Mammary epithelial cell (primary cell): ENCODE data around the gene SWSAP1.

Experiments
- EZH2 ChIP-seq: IDR thresholded peaks from 2 replicates; pipeline ENCODE4 v1.6.1; 2012; ENCODE audit warnings: low read length, inconsistent platforms, borderline replicate concordance
- TF ChIP-seq, protein P1 (sequence below), 2 donors: IDR thresholded peaks in 1 of 2; conservative IDR thresholded peaks in 1 of 2; 2 replicates each; pipeline ENCODE4 v1.5.1; 2011 to 2012; ENCODE audit warnings: inconsistent platforms in 2 of 2, low read length in 2 of 2, mild to moderate bottlenecking in 2 of 2, control low read depth in 1 of 2, low read depth in 1 of 2; ENCODE audit not compliant: insufficient read depth in 1 of 2; ENCODE audit errors: extremely low read depth in 1 of 2

DNA sequence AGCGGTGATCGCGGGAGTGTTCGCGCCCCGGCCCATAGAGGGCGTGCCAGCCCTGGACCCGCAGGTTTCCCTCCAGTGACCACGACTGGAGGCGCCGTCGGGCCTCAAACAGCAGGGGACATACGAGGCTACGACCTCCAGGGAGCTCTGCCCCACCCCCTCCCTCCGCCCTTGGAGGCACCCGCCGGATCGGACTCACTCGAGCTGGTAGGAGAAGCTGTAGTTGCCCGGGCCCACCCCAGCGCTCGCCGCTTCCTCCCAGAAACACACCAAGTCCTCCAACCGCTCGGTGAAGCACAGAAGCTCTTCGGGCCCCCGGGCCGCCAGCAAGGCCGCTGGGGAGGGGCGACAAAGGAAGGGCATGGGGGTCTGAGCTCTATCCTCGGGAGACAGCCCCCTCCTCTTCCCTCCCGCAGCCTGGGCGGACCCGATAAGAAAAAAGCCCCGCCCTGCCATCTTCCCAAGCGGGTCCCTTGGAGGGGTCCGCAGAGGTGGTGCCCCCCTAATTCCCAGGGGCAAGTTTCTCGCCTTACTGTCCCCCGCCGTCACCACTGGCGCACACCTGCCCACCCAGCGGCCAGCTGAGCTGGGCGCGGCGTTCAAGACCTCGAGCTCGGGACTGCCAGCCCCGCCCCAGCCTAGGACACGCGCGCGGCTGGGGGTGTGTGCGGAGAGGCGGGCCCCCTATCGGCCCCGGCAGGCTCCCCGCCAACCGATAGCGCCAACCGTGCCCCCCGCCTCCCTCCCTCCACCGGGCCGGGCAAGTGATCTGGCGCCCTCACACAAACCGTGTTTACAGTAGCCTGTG is 8.6 kb downstream of the SWSAP1 start:
- TF ChIP-seq, protein P1, sequence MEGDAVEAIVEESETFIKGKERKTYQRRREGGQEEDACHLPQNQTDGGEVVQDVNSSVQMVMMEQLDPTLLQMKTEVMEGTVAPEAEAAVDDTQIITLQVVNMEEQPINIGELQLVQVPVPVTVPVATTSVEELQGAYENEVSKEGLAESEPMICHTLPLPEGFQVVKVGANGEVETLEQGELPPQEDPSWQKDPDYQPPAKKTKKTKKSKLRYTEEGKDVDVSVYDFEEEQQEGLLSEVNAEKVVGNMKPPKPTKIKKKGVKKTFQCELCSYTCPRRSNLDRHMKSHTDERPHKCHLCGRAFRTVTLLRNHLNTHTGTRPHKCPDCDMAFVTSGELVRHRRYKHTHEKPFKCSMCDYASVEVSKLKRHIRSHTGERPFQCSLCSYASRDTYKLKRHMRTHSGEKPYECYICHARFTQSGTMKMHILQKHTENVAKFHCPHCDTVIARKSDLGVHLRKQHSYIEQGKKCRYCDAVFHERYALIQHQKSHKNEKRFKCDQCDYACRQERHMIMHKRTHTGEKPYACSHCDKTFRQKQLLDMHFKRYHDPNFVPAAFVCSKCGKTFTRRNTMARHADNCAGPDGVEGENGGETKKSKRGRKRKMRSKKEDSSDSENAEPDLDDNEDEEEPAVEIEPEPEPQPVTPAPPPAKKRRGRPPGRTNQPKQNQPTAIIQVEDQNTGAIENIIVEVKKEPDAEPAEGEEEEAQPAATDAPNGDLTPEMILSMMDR (conservative IDR thresholded peaks at IDR 0.05 in 1 of 2, IDR thresholded peaks at IDR 0.05 in 1 of 2; ENCODE audit: extremely low read depth in 1 of 2, insufficient read depth in 1 of 2, low read depth in 1 of 2, low read length in 2 of 2) = peak; percentile 57 to 83
- no peak for TF ChIP-seq EZH2
